ENCODE results near the gene GABPA. TPM values are rescaled to one million over a fixed set of nuclear protein-coding genes. Genes with fewer than 3 reads are reported as not detected.

The GABPA gene
- total RNA-seq, 4 donors from 2014 or later = 11.1 to 18.1 (median 15.9) TPM

DNA sequence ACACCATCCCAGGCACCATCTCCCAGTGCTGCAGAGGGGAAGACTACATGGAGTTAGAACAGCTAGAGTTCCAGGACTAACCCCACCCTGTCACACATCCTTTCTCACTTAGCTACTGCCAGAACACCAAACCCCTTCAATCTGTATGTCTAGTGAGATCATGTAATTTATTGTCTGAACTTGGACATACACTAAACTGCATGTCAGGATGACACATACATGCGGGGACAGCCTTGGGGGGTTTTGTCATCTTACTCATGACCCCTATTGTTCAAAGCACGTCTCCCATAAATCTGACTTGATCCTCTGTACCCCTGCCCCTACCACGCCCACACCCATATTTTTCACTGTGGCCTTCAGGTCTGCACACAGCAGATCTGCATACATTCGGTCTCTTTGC is 71.3 kb downstream of the GABPA start:
- H3K27ac ChIP-seq = no peak overlapping the region
- no peak for DNase-seq
- H3K9me3 ChIP-seq = no peaks in the 10 kb centered on the region
- no peaks in the 10 kb centered on the region for H3K36me3 ChIP-seq
- no peak overlapping the region for H3K4me3 ChIP-seq
- H3K27me3 ChIP-seq = peaks cover 0 to 5% (median 0%) of the 10 kb centered on the region in 4 donors
- WGBS, 2 donors = 30 to 57% methylated on average over 4 of the region's 4 CpGs
- peaks cover 0 to 7% (median 0%) of the 10 kb centered on the region in 3 donors for H3K4me1 ChIP-seq
- intact Hi-C loops (cut with DNase I) = no loop called here
- TF ChIP-seq, protein P1, sequence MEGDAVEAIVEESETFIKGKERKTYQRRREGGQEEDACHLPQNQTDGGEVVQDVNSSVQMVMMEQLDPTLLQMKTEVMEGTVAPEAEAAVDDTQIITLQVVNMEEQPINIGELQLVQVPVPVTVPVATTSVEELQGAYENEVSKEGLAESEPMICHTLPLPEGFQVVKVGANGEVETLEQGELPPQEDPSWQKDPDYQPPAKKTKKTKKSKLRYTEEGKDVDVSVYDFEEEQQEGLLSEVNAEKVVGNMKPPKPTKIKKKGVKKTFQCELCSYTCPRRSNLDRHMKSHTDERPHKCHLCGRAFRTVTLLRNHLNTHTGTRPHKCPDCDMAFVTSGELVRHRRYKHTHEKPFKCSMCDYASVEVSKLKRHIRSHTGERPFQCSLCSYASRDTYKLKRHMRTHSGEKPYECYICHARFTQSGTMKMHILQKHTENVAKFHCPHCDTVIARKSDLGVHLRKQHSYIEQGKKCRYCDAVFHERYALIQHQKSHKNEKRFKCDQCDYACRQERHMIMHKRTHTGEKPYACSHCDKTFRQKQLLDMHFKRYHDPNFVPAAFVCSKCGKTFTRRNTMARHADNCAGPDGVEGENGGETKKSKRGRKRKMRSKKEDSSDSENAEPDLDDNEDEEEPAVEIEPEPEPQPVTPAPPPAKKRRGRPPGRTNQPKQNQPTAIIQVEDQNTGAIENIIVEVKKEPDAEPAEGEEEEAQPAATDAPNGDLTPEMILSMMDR (IDR thresholded peaks at IDR 0.05) = no peak
- no peak for TF ChIP-seq POLR2A (IDR thresholded peaks at IDR 0.05)

DNA sequence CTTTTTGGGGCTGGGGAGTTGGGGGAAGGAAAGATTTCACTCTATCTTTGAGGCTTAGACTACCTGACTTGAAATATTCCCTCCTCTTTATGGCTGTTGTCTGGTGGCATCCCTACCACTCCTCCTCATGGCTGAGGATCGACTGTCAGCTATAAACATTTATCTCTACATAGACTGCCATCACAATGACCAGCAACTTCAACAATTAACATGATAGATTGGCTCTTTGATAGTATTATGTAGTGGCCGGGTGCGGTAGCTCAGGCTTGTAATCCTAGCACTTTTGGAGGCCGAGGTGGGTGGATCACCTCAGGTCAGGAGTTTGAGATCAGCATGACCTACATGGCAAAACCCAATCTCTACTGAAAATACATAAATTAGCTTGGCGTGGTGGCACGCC is 72.4 kb downstream of the GABPA start:
- intact Hi-C loops (cut with DNase I) = no loop called here
- peaks cover 0 to 5% (median 0%) of the 10 kb centered on the region in 4 donors for H3K27me3 ChIP-seq
- WGBS, 2 donors = 95% methylated on average over 6 of the region's 6 CpGs
- H3K27ac ChIP-seq = no peak overlapping the region
- no peaks in the 10 kb centered on the region for H3K4me1 ChIP-seq
- TF ChIP-seq POLR2A (IDR thresholded peaks at IDR 0.05) = no peak
- TF ChIP-seq, protein P1 (IDR thresholded peaks at IDR 0.05) = no peak
- no peak overlapping the region for H3K4me3 ChIP-seq
- DNase-seq = no peak
- H3K9me3 ChIP-seq = no peaks in the 10 kb centered on the region
- no peaks in the 10 kb centered on the region for H3K36me3 ChIP-seq

DNA sequence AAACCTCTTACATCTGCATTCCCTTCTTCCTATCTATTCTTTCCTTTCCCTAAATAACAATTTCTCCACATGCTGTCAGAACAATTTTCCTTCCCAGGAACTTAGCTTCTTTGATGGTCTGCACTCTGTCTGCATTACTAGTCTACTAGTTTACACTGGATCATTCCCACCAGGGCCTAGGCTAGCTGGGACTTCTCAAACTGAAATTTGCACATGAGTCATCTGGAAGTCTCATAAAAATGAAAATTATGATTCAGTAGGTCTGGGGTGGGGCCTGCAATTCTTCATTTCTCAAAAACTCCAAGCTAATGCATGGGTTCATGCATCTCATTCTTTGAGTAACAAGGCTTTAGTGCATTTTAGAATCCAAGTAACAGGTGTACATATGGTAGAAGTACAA is 74.2 kb downstream of the GABPA start:
- no peak for DNase-seq
- H3K4me1 ChIP-seq = no peaks in the 10 kb centered on the region
- peak overlapping the region in 1 of 4 donors; percentile 21 for H3K27ac ChIP-seq
- no peaks in the 10 kb centered on the region for H3K9me3 ChIP-seq
- intact Hi-C loops (cut with DNase I) = no loop called here
- TF ChIP-seq, protein P1 (IDR thresholded peaks at IDR 0.05) = no peak
- TF ChIP-seq POLR2A (IDR thresholded peaks at IDR 0.05) = no peak
- no peaks in the 10 kb centered on the region for H3K36me3 ChIP-seq
- H3K27me3 ChIP-seq = peaks cover 0 to 2% (median 0%) of the 10 kb centered on the region in 4 donors
- no peak overlapping the region for H3K4me3 ChIP-seq

DNA sequence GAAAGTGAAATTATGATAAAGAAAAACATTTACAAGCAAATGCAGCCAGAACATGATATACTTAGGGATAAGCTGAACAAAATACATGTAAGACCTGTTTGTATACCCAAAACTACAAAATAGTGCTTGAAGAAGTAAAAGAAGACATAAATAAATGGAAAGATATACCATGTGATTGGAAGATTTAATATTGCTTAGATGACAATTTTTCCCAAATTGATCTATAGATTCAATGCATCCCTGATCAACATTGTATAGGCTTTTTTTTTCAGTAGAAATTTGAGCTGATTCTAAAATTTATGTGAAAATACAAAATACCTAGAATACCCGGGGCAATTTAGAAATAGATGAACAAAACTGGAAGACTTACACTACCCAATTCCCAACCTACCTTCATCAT is 76.4 kb downstream of the GABPA start:
- TF ChIP-seq, protein P1 (IDR thresholded peaks at IDR 0.05) = no peak
- no peak for TF ChIP-seq POLR2A (IDR thresholded peaks at IDR 0.05)
- Histone ChIP-seq H3K36me3 (no peaks in the 10 kb centered on the region), H3K4me1 (no peaks in the 10 kb centered on the region), H3K27ac (no peak overlapping the region), H3K9me3 (no peaks in the 10 kb centered on the region), H3K27me3 (no peaks in the 10 kb centered on the region), H3K4me3 (no peak overlapping the region)
- WGBS, 2 donors = 85 to 90% methylated on average over 1 of the region's 1 CpG
- DNase-seq = no peak
- intact Hi-C loops (cut with DNase I) = no loop called here

DNA sequence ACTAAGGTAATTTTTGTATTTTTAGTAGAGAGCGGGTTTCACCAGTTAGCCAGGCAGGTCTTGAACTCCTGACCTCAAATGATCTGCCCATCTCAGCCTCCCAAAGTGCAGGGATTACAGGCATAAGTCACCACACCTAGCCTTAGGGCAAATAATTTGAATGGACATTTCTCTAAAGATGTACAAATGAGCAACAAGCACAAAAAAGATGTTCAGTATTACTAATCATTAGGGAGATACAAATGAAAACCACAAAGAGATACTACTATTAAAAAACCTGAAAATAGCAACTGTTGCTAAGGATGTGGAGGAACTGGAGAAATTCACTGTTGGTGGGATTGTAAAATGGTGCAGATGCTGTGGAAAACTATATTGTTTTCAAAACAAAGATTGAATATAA is 79.1 kb downstream of the GABPA start:
- Histone ChIP-seq H3K4me1 (no peaks in the 10 kb centered on the region), H3K36me3 (no peaks in the 10 kb centered on the region), H3K9me3 (no peaks in the 10 kb centered on the region), H3K27me3 (no peaks in the 10 kb centered on the region), H3K4me3 (no peak overlapping the region), H3K27ac (no peak overlapping the region)
- intact Hi-C loops (cut with DNase I) = no loop called here
- no peak for TF ChIP-seq POLR2A (IDR thresholded peaks at IDR 0.05)
- DNase-seq = no peak
- 80 to 100% methylated on average over 1 of the region's 1 CpG for WGBS, 2 donors

DNA sequence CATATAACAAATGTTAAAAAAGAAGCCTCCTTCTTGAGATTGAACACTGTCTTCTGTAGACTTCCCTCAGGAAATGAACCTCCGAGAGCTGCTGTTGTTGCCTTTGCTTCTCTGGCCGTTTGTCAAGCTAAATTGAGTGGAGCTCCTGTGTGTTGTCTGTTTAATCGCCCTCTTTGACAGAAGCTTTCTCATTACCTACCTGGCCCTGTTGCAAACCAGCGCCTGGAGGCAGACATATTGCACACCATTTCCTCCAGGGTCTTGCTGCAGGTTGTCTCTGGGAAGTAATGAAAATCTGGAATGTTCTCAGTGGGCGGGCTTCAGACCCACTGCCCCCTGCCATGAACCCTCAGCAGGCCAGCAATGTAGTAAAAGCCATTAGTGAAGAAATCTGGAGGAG is 83.3 kb downstream of the GABPA start:
- intact Hi-C loops (cut with DNase I) = no loop called here
- Histone ChIP-seq H3K27ac (no peak overlapping the region), H3K4me1 (no peaks in the 10 kb centered on the region), H3K4me3 (no peak overlapping the region), H3K9me3 (no peaks in the 10 kb centered on the region), H3K36me3 (no peaks in the 10 kb centered on the region), H3K27me3 (no peaks in the 10 kb centered on the region)
- WGBS, 2 donors = 57 to 72% methylated on average over 5 of the region's 5 CpGs
- no peak for DNase-seq
- TF ChIP-seq, protein P1 (IDR thresholded peaks at IDR 0.05) = no peak
- TF ChIP-seq POLR2A (IDR thresholded peaks at IDR 0.05) = no peak

Measured in esophagus squamous epithelium (tissue), 5 donors.